IMR-90 (cell line): ENCODE measurements around the gene FRMD3. TPM values are rescaled to one million over a fixed set of nuclear protein-coding genes. Genes with fewer than 3 reads are reported as not detected.

Source experiments
- ATAC-seq: fragments of 200-7000 bp; cut with Tn5 transposase; 2 replicates; pipeline ENCODE4 v1.9.1; 2020; ENCODE audit warnings: low read depth, mild to moderate bottlenecking, moderate library complexity
- BruUV-seq: library from RNA; stranded (reverse); fragments of 400-500 nt; replicated peaks from 2 replicates; lab custom pipeline; 2021; lab: Mats Ljungman, UMichigan
- CTCF ChIA-PET: fragments of 300-600 bp; formaldehyde crosslinking; extraction: SDS; loops from one replicate; lab custom pipeline; 2021; ENCODE audit warnings: antibody characterized with exemption; lab: Yijun Ruan, JAX
- POLR2A ChIA-PET: fragments of 300-600 bp; sonication (Branson Sonifier 250); formaldehyde crosslinking; loops from one replicate; lab custom pipeline; 2022; ENCODE audit warnings: antibody characterized with exemption; ENCODE audit not compliant: unreplicated experiment; lab: Charles Lee
- DNase-seq: peaks from one replicate; pipeline ENCODE4 v3.0.0; 2013
- H2AFZ ChIP-seq: replicated peaks from 2 replicates; pipeline ENCODE3; 2013; ENCODE audit warnings: low read length, mild to moderate bottlenecking; ENCODE audit not compliant: poor library complexity
- H2AK5ac ChIP-seq: 2 replicates; pipeline ENCODE4 v1.6.1; 2013; ENCODE audit warnings: low read depth, low read length, inconsistent platforms
- H2AK9ac ChIP-seq: replicated peaks from 2 replicates; pipeline ENCODE3; 2013; ENCODE audit warnings: mild to moderate bottlenecking, low read depth, low read length, moderate library complexity; ENCODE audit not compliant: poor library complexity
- H2BK120ac ChIP-seq: 2 replicates; pipeline ENCODE4 v1.6.1; 2013; ENCODE audit warnings: low read depth, low read length, inconsistent platforms
- H2BK15ac ChIP-seq: 3 replicates; pipeline ENCODE4 v1.6.1; 2013; ENCODE audit warnings: low read depth, low read length, inconsistent platforms
- H2BK20ac ChIP-seq: 2 replicates; pipeline ENCODE4 v1.6.1; 2013; ENCODE audit warnings: low read depth, mild to moderate bottlenecking, inconsistent platforms, low read length, moderate library complexity
- H2BK5ac ChIP-seq: 2 replicates; pipeline ENCODE4 v1.6.1; 2013; ENCODE audit warnings: mild to moderate bottlenecking, low read depth, low read length, inconsistent platforms; ENCODE audit not compliant: poor library complexity, severe bottlenecking
- H3K14ac ChIP-seq: replicated peaks from 2 replicates; pipeline ENCODE4 v1.6.1; 2013; ENCODE audit warnings: low read depth, low read length, inconsistent platforms
- H3K18ac ChIP-seq: 2 replicates; pipeline ENCODE4 v1.6.1; 2013; ENCODE audit warnings: low read depth, low read length, control low read depth
- H3K23ac ChIP-seq: 2 replicates; pipeline ENCODE4 v1.6.1; 2013; ENCODE audit warnings: low read depth, low read length, inconsistent platforms
- H3K27ac ChIP-seq: 2 replicates; pipeline ENCODE4 v1.5.1; 2013; ENCODE audit warnings: mild to moderate bottlenecking, control low read depth, low read length; ENCODE audit not compliant: insufficient read depth
- H3K27me3 ChIP-seq: 2 replicates; pipeline ENCODE4 v1.6.1; 2013; ENCODE audit warnings: low read length; ENCODE audit not compliant: control insufficient read depth, insufficient read depth
- H3K36me3 ChIP-seq: 2 replicates; pipeline ENCODE4 v1.6.1; 2013; ENCODE audit warnings: low read length, mixed read lengths; ENCODE audit not compliant: control insufficient read depth, insufficient read depth
- H3K4ac ChIP-seq: 2 replicates; pipeline ENCODE4 v1.6.1; 2013; ENCODE audit warnings: low read depth, low read length, inconsistent platforms
- H3K4me1 ChIP-seq: 2 replicates; pipeline ENCODE4 v1.6.1; 2013; ENCODE audit warnings: low read length, mixed read lengths; ENCODE audit not compliant: control insufficient read depth, insufficient read depth
- H3K4me2 ChIP-seq: 2 replicates; pipeline ENCODE4 v1.6.1; 2013; ENCODE audit warnings: low read depth, mild to moderate bottlenecking, control low read depth, low read length, moderate library complexity
- H3K4me3 ChIP-seq: 2 replicates; pipeline ENCODE4 v1.5.1; 2013; ENCODE audit warnings: low read depth, mild to moderate bottlenecking, control low read depth, low read length, moderate library complexity; ENCODE audit not compliant: insufficient read depth
- H3K56ac ChIP-seq: 2 replicates; pipeline ENCODE4 v1.6.1; 2013; ENCODE audit warnings: low read length, inconsistent platforms; ENCODE audit not compliant: insufficient read depth; ENCODE audit errors: extremely low read depth
- H3K79me1 ChIP-seq, 2 experiments: 2 replicates each; pipeline ENCODE4 v1.6.1; 2013; ENCODE audit warnings: low read length in 2 of 2, inconsistent platforms in 1 of 2, low read depth in 1 of 2
- H3K9ac ChIP-seq: 2 replicates; pipeline ENCODE4 v1.6.1; 2013; ENCODE audit warnings: low read depth, low read length, control low read depth
- H3K9me1 ChIP-seq: 2 replicates; pipeline ENCODE4 v1.6.1; 2013; ENCODE audit warnings: low read length, inconsistent platforms; ENCODE audit not compliant: insufficient read depth
- H3K9me3 ChIP-seq: 2 replicates; pipeline ENCODE4 v1.6.1; 2013; ENCODE audit warnings: low read length; ENCODE audit not compliant: control insufficient read depth, insufficient read depth
- H4K20me1 ChIP-seq: 2 replicates; pipeline ENCODE4 v1.6.1; 2013; ENCODE audit warnings: low read length, inconsistent platforms; ENCODE audit not compliant: insufficient read depth
- H4K5ac ChIP-seq: 2 replicates; pipeline ENCODE4 v1.6.1; 2013; ENCODE audit warnings: mild to moderate bottlenecking, low read depth, low read length, control low read depth
- H4K8ac ChIP-seq, 2 experiments: 2 replicates each; pipeline ENCODE4 v1.6.1; 2013; ENCODE audit warnings: low read depth in 2 of 2, low read length in 2 of 2, control low read depth in 1 of 2, inconsistent platforms in 1 of 2
- H4K91ac ChIP-seq: 2 replicates; pipeline ENCODE4 v1.6.1; 2013; ENCODE audit warnings: low read depth, low read length, inconsistent platforms; ENCODE audit not compliant: insufficient read depth
- BHLHE40 ChIP-seq: fragments of 150-350 bp; IDR thresholded peaks from 2 replicates; pipeline ENCODE4 v1.6.1; 2016; ENCODE audit warnings: mild to moderate bottlenecking, low read depth, low read length
- FOS ChIP-seq: fragments of 150-350 bp; IDR thresholded peaks from 2 replicates; pipeline ENCODE4 v1.6.1; 2016; ENCODE audit warnings: low read depth, low read length
- MXI1 ChIP-seq: IDR thresholded peaks from 2 replicates; pipeline ENCODE4 v1.6.1; 2012; ENCODE audit warnings: low read depth, mild to moderate bottlenecking, low read length, moderate library complexity, borderline replicate concordance
- NFE2L2 ChIP-seq: fragments of 150-350 bp; IDR thresholded peaks from 2 replicates; pipeline ENCODE4 v1.6.1; 2016; ENCODE audit warnings: low read depth, mild to moderate bottlenecking, low read length
- POLR2A ChIP-seq: IDR thresholded peaks from 2 replicates; pipeline ENCODE4 v1.6.1; 2012; ENCODE audit warnings: mild to moderate bottlenecking, low read depth, low read length
- RFX5 ChIP-seq: IDR thresholded peaks from 2 replicates; pipeline ENCODE4 v1.8.0; 2012; ENCODE audit warnings: low read depth, mild to moderate bottlenecking, low read length, moderate library complexity
- SMC3 ChIP-seq: fragments of 150-350 bp; IDR thresholded peaks from 2 replicates; pipeline ENCODE4 v1.6.1; 2016; ENCODE audit warnings: low read depth, mild to moderate bottlenecking, antibody characterized with exemption, low read length, moderate library complexity
- dilution Hi-C: fragments of 300-500 bp; cut with HindIII; formaldehyde crosslinking; loops from one replicate; pipeline ENCODE4 v1.14.3; 2018; ENCODE audit warnings: low sequenced_read_pairs; ENCODE audit not compliant: unreplicated experiment
- in situ Hi-C: fragments of 300-500 bp; cut with MboI; formaldehyde crosslinking; loops from 3 replicates; pipeline ENCODE4 v1.14.3; 2019; ENCODE audit warnings: low sequenced_read_pairs, inconsistent platforms, mixed read lengths
- intact Hi-C: fragments of 100-400 bp; cut with micrococcal nuclease; formaldehyde crosslinking; loops from 2 replicates; pipeline ENCODE4 v1.10.0; 2022
- polyA plus RNA-seq, 3 experiments: library from polyadenylated mRNA; depleted of rRNA; stranded (reverse); fragments of >200 nt; gene quantifications; 2 replicates each; pipeline ENCODE4 v1.2.3, GENCODE V29; 2012; ENCODE audit warnings: low replicate concordance in 1 of 3
- total RNA-seq: library from RNA; depleted of rRNA; stranded (reverse); fragments of >200 nt; gene quantifications from 2 replicates; pipeline ENCODE4 v1.2.3, GENCODE V29; 2012
- TF ChIP-seq, protein P1 (sequence below): fragments of 150-350 bp; IDR thresholded peaks from 2 replicates; pipeline ENCODE4 v1.6.1; 2017; ENCODE audit warnings: mild to moderate bottlenecking, antibody characterized with exemption, low read length, low read depth

Gene FRMD3
- total and polyA plus RNA-seq, 2 of the 4 experiments (the other 2 are of a cell fraction): 0.02 to 0.18 TPM

DNA sequence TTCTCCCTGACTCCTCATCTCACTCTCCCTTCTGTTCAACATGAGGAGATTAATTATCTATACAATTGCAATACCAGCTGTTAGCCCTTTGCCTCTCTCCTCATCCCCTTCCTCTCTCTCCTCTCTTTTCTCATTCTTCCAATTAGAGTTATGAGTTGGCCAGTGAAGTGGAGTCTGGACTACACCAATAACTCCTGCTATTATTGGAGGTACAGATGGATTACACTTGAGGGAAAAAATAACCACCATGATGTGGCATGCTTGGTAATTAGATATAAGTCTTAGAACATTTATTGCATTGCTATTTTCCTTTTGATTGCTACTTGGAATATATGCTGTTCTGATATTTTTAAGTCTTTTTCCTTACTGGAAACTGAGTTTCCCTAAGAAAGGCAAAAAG lies 159.2 kb downstream of the FRMD3 start:
- H3K36me3 ChIP-seq: no peaks in the 10 kb centered on the region
- no peak overlapping the region for H3K4me3 ChIP-seq
- dilution Hi-C loops: no loop called here
- H3K4me2 ChIP-seq: no peak overlapping the region
- H3K27me3 ChIP-seq: no peaks in the 10 kb centered on the region
- no peak overlapping the region for H2BK120ac ChIP-seq
- intact Hi-C loops: no loop called here
- BruUV-seq: no TSS peak
- ATAC-seq (no peak), DNase-seq (no peak)
- no peak overlapping the region for H2BK5ac ChIP-seq
- no peaks in the 10 kb centered on the region for H3K4me1 ChIP-seq
- H3K4ac ChIP-seq: no peak overlapping the region
- H3K23ac ChIP-seq: no peak overlapping the region
- no peak overlapping the region for H4K91ac ChIP-seq
- H2BK15ac ChIP-seq: no peak overlapping the region
- no peak overlapping the region for H4K8ac ChIP-seq
- H2AFZ ChIP-seq: no peak overlapping the region
- H3K14ac ChIP-seq: no peak overlapping the region
- CTCF ChIA-PET: no interaction called here
- H3K79me1 ChIP-seq: no peaks in the 10 kb centered on the region
- H3K9me3 ChIP-seq: 0 out of 2 replicates have a peak, but pooled peaks cover 2% of the 10 kb centered on the region
- POLR2A ChIA-PET: no interaction called here
- H4K5ac ChIP-seq: no peak overlapping the region
- H2AK9ac ChIP-seq: no peak overlapping the region
- no peaks in the 10 kb centered on the region for H3K9me1 ChIP-seq
- H3K56ac ChIP-seq: no peak overlapping the region
- H2AK5ac ChIP-seq: no peak overlapping the region
- no peak overlapping the region for H2BK20ac ChIP-seq
- in situ Hi-C loops: no loop called here
- TF ChIP-seq SMC3: no peak
- no peak for TF ChIP-seq RFX5
- TF ChIP-seq MXI1: no peak
- no peak for TF ChIP-seq NFE2L2
- no peak for TF ChIP-seq BHLHE40
- TF ChIP-seq, protein P1, sequence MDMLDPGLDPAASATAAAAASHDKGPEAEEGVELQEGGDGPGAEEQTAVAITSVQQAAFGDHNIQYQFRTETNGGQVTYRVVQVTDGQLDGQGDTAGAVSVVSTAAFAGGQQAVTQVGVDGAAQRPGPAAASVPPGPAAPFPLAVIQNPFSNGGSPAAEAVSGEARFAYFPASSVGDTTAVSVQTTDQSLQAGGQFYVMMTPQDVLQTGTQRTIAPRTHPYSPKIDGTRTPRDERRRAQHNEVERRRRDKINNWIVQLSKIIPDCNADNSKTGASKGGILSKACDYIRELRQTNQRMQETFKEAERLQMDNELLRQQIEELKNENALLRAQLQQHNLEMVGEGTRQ: no peak
- no peak for TF ChIP-seq POLR2A
- TF ChIP-seq FOS: no peak
- no peaks in the 10 kb centered on the region for H4K20me1 ChIP-seq
- no peak overlapping the region for H3K27ac ChIP-seq
- no peak overlapping the region for H3K9ac ChIP-seq
- H3K18ac ChIP-seq: no peak overlapping the region
